Epithelial cell of prostate (primary cell): ENCODE measurements around the gene CCDC149.

ENCODE experiments used
- DNase-seq: peaks from one replicate; pipeline ENCODE4 v3.0.0-alpha.2; 2011; ENCODE audit warnings: low read depth, low spot score
- H3K27ac ChIP-seq: fragments of 450-650 bp; 2 replicates; pipeline ENCODE4 v1.5.1; 2017; ENCODE audit warnings: mild to moderate bottlenecking

The CCDC149 gene

DNA sequence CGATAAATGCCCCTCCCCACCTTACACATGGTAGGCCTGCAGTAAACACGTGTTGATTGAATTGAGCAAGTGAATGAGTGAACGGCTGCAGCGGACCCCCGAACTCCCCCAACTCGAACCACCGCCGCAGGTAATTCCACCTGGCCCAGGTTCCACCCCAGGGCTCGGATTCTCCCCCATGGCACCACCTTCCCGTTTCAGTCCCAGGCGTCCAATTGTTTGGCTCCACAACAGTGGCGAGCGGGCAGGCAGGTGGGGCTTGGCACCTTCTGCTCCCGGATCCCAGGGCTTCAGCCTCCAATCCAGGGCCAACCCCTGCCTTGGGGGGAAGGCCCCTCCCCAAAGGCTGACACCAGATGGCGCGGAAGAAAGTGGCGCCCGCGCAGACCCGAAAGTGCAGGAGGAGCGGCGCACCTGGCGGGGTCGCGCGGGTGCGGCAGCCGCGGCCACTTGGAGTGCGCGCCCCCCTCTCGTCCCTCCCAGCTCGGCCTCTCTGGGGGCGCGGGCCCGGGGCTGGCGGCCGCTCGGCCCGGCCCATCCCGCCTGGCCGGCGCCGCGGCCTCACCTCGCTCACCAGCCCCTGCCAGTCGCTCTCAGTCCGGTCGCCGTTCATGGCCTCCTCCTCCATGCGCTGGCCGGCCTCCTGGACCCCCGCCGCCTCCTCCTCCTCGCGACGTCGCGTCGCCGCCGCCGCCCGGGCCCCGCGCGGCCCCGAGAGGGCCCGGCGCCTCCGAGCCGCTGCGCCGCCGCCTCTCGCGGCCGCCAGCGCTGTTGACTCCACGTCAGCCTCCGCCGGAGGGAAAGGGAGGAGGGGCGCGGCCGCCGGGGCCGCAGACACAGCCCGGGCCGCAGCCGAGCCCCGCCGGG lies at the start of gene CCDC149:
Gene CCDC149 (minus strand): TSS at position 791 of the 867 bp plus-strand sequence. CDS start 178 bp downstream, at position 613.
- no peak for DNase-seq
- peak within 1 kb of the TSS; percentile 24 for H3K27ac ChIP-seq

- H3K27ac ChIP-seq: no peak overlapping the region
- DNase-seq: no peak
Observed at GRCh38 chr4:24957886-24958285, 45.0 kb upstream of the CCDC149 start.

GRCh38 chr4:24956763-24957162 lies 43.9 kb upstream of the CCDC149 start:
- DNase-seq: no peak
- H3K27ac ChIP-seq: no peak overlapping the region

DNA sequence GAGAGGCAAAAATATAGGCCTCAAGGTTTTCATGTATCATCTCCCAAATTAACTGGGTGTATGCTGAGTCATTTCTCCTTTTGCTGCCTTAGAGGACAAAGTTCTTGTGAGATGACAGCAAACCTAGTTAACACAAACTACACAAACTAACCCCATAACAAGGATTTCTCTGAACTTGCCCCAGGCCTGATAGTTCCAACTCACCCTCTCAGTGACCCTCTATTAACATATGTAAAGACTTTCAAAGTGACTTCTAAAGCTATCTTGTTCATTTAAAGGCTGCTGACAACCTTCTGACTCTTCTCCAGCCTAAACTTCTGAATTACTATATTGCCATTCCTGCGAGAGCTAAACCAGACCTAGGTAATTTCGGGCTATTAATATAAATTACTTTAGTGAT lies 43.2 kb upstream of the CCDC149 start:
- no peak overlapping the region for H3K27ac ChIP-seq
- no peak for DNase-seq

DNA sequence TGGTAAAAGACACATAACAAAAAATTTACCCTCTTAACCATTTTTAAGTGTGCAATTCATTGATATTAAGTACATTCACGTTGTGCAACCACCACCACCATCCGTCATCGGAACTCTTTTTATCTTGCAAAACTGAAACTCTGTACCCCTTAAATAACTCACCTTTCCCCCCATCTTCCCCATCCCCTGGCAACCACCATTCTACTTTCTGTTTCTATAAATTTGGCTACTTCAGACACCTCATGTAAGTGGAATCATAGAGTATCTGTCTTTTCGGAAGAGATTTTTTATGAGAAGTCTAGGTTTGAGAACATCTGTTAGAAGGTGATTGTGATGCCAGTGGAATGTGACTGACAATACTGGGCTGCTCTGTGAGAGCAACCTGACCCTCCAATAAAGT lies 39.8 kb upstream of the CCDC149 start:
- no peak for DNase-seq
- H3K27ac ChIP-seq: no peak overlapping the region

- no peak overlapping the region for H3K27ac ChIP-seq
- DNase-seq: no peak
Observed at GRCh38 chr4:24949970-24950369, 37.1 kb upstream of the CCDC149 start.

- H3K27ac ChIP-seq: no peak overlapping the region
- DNase-seq: no peak
Observed at GRCh38 chr4:24937917-24938281, 25.1 kb upstream of the CCDC149 start.

DNA sequence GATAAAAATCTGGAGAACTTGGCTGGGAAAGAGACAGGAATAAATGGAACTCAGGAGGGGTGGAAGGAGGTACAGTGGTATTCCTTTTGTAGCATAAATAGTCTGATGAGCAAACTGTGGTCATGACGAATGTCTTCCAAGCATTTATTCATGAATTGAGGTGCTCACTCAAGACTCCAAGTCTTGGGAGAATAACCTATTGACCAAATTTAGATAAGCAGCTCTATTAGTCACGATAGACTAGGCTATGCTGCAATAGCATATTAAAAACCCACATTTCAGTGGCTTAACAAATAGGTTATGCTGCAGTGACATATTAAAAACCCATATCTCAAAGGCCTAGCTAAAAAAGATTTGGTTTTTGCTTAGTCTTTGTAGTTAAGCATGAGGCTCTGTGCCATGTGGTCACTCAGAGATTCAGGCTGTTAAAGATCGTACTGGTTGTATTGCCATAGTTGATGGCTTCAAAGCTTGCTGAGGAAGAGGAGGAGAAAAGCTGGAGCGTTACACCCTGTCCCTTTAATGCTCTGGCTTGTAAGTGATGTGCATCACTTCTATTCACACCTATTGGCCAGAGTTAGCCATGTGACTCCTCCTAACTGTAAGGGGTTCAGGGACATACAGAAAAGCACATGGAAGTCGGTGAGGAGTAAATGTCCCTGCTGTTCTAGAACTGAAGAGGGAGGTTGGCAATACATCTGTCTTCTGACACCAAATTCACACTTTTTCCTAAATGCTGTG lies 24.5 kb upstream of the CCDC149 start:
- no peak overlapping the region for H3K27ac ChIP-seq
- DNase-seq: no peak

GRCh38 chr4:24935856-24936255 lies 23.0 kb upstream of the CCDC149 start:
- no peak for DNase-seq
- H3K27ac ChIP-seq: no peak overlapping the region

DNA sequence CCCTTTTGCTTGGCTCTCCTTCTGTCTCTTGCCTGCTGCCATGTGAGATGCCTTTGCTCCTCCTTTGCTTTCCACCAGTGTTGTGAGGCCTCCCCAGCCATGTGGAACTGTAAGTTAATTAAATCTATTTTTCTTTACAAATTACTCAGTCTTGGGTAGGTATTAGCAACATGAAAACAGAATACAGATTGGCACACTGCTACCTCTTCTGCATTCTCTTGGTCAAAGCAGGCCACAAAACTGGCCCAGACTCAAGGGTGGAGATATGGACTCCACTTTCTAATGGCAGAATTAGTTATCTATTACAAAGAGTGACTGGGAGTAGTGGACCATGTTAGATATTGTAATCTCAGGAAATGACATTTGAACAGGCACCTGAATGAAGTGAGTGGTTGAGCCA lies 21.5 kb upstream of the CCDC149 start:
- no peak overlapping the region for H3K27ac ChIP-seq
- DNase-seq: no peak

DNA sequence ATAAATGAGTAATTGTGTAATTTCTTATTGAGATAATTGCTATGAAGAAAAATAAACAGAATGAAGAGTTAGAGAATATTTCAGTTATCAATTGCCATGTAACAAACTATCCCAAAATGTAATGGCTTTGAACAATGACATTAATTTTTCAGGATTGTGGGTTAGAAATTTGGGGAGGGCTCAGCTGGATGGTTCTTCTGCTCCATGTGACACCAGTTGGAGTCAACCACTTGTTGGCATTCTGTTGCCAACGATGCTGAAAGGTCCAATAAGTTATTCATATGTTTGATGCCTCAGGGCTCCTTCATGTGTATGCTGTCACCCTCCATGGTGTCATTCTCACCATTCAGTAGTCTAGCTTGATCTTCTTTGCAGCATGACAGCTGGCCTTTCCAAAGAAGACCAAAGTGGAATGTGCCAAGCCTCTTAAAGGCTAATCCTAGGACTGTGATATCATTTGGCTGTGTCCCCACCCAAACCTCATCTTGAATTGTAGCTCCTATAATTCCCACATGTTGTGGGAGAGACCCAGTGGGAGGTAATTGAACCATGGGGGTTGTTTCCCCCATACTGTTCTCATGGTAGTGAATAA lies 20.9 kb upstream of the CCDC149 start:
- DNase-seq: no peak
- no peak overlapping the region for H3K27ac ChIP-seq

DNA sequence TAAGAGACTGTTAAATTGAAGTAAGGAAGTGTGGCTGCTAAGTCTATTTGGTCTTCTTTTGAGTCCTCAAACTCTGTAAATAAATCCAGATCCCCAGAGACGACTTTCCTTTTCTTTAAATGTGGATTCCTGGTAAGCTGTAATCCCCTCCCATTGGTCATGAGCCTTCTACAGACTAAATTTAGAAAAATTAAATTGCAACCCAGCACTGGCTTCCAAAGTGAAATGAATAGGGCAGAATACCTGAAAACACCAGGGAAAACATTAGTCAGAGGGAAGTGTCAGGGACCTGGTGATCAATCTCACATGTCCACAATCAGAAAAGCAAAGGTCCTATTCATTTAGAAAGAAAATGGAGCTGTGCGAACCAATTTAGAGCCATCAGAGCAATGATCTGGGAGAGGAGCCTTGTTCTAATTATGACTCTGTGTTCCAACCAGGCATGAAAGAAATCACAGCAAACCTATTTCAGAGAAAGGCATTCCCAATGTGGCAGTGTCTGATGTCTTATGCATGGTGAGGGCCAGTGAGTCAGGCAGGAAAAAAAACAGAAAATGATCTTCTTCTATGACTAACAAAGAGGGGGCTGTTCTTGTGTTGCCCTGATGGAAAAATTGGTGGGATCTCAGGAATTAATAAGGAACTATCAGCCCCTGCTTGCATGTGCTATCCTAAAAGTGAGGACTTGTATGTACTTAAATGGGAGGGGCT lies 19.8 kb upstream of the CCDC149 start:
- DNase-seq: no peak

DNA sequence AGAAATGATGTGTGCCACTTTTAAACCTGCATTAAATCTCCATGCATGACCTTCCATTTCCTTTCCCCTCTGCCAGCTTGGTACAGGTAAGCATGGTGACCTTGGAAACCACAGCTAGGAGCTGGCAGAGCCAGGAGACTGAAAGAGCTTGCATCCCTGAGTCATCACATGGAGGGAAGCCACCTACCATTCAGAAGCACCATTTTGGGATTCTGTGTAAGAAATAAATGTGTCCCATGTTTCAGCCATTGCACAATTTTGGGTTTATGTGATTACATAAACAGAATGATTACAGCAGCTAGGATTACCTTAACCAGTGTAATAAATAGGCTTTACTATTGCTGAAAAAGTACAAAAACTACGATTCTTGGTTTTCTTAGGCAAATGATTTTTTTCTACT lies 17.3 kb upstream of the CCDC149 start:
- no peak overlapping the region for H3K27ac ChIP-seq
- DNase-seq: no peak

More for the DNA sequence above, 19.8 kb upstream of the CCDC149 start:
- no peak overlapping the region for H3K27ac ChIP-seq

DNA sequence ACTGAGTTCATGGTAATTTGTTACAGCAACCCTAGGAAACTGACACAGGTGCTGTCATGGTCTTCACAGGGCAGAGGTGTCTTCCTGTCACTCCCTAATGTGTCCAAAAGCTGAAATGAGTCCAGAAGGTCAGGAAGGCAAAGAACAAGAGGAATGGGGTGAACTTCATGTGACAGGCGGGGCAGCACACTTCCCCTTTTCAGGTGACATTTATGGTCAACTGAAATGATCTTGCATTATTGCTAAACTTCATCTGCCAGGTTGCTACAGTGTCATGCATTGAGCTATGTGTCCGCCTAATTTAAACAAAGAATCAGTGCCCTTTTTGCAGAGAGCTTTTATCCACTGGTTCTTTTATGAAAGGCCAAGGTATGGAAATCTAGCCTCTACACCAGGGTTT lies 15.9 kb upstream of the CCDC149 start:
- no peak overlapping the region for H3K27ac ChIP-seq
- DNase-seq: no peak

DNA sequence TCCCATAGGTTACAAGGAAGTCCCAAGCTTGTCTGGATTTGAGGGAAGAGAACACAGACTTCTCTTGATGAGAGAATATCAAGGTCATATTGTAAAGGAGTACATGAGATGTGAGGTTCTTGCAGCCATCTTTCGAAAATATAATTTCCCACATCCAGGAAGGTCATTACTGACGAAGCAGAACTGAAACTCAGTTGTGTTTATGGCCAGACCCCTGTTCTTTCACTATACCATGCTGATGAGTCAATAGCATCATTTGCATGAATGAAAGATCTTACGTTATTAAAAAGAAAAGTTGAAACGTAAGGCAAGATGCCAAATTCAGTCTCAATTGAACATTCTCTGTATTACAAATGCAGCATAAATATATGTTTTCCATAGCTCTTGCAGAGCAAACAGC lies 14.2 kb upstream of the CCDC149 start:
- DNase-seq: no peak
- H3K27ac ChIP-seq: no peak overlapping the region

- peak; percentile 8 for DNase-seq
- H3K27ac ChIP-seq: no peak overlapping the region
Observed at GRCh38 chr4:24924309-24924781, 11.5 kb upstream of the CCDC149 start.

DNA sequence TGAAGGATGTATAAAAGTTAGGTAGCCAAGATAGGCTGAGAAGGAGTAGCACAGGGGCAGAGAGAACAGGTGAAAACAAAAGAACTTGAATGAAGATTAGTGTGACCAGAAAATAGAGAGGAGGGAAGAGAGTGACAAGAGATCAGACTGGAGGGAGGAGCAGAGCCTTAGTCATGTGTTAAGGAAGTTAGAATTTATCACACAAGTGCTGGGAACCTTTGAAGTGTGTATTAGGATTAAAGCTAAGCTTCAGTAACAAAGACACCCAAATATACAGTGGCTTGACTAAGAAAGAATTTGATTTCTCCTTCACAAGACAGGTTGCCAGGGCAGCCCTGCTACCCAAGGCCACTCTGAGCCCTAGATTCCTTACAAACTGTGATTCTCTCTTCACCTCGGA lies 10.7 kb upstream of the CCDC149 start:
- H3K27ac ChIP-seq: no peak overlapping the region
- no peak for DNase-seq

GRCh38 chr4:24923002-24923401 lies 10.2 kb upstream of the CCDC149 start:
- no peak for DNase-seq
- no peak overlapping the region for H3K27ac ChIP-seq

DNA sequence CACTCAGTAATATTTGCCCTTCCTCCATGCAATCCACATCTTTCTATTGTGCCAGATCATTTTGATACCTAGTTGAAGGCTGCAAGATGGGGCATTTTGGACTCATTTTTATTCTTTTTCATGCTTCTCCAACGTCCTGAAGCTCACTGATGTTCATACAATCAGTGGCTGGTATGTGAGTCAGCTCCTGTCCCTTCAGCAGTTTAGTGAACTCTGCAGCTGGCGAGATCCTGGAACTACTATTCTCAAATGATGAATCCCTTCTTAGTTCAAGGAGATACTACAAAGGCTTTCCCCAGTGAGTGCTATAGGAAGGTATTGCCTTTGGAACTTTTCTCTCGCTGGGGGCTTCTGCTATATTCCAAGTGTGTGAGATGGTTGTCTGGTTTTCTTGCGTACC lies 9.6 kb upstream of the CCDC149 start:
- no peak overlapping the region for H3K27ac ChIP-seq
- DNase-seq: no peak

- H3K27ac ChIP-seq: no peak overlapping the region
- no peak for DNase-seq
Observed at GRCh38 chr4:24921491-24921890, 8.6 kb upstream of the CCDC149 start.
